Measurements from ENCODE around the gene TENM3.

The TENM3 gene

GRCh38 chr4:182415116-182415515 is 171.9 kb downstream of the TENM3 start:
- DNase-seq = no peak

DNA sequence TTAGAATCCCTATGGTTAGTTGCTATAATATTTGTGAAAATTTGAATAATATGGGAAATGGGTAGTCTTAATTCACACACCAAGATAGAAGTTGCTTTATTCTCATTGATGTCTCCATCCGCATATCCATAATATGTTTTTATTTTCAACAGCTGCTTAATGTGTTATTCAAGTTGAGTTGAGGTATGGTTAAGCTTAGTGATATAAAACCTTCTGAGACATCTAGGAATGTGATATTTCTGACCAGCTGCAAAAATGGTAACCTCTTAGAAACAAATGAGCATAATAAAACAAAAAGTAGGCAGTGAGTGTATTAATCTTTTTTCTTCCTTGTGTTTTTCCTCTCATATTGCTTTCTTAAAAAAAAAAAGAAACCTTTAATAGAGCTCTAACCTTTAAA is 172.9 kb downstream of the TENM3 start:
- no peak for DNase-seq

- no peak for DNase-seq
Observed at GRCh38 chr4:182418054-182418734, 175.0 kb downstream of the TENM3 start.

- no peak for DNase-seq
Observed at GRCh38 chr4:182420189-182420588, 177.0 kb downstream of the TENM3 start.

DNA sequence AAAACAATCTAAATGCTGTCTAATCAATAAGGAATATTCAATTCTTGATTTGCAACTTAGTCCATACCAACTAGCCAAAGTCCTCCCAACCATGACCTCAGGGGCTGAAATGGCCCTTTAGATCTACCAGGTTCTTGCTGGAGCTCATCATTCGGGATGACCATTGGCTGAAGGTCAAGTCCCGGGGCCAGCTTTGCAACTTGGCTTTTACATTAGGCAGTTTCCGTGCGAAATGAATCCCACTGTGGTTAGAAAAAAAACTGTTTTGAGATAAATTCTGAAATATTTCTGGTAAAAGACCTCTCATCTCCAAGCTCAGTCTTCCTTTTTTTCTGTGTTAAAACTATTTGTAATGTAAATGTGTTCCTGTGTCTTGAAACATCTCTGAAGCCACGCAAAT is 178.6 kb downstream of the TENM3 start:
- DNase-seq = no peak

DNA sequence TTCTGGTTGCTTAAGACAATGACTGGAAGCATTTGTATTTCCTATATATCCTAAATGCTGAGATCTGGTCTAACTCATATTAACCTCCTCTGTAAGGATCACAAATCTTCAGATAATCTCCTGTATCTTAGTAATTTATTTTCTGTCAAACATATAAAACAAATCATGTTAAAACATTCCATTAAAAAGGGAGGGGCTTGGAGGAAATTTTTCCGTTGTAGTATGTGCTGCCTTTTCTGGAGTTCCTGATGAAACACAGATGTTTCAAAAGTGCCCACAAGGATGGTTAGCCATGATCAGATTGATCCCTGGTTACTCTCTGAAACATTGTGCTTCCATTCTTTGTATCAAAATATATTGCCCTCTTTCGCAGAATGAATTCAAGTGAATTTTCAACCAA is 182.1 kb downstream of the TENM3 start:
- DNase-seq = no peak

DNA sequence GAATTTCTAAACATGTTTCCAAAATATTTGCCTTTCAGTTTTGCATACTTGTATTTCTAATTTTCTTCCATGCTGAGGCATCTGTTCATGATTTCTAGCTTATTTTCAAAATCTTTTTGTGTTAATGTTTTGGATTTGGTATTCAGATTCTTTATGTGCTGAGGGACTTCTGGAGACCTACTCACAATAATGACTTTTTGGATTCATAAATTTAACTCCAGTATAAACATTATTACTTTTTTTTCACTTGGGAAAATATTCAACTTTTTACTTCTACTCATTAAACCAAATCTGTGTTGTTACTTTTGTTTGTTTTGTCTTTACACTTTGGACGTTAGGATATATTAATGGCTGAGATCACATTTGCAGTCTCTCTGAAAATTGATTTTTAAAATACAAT is 183.7 kb downstream of the TENM3 start:
- no peak for DNase-seq

- DNase-seq = no peak
Observed at GRCh38 chr4:182427554-182427953, 184.4 kb downstream of the TENM3 start.

DNA sequence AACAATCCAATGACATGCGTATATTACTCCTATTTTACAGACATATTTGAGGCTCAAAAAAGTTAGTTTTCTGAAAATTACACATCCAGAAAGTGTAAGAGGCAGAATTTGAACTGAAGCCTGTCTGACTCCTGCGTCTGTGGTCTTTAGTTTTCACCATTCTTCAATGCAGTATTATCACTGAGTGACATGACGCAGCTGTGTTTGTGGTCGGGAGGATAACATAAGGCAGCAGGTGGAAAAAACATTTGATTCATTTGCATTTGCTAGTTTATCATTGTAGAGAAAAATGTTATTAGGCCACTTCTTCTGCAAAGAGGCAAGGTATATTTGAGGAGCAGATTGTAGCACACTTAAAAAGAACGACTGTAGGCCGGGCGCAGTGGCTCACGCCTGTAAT is 186.7 kb downstream of the TENM3 start:
- DNase-seq = no peak

DNA sequence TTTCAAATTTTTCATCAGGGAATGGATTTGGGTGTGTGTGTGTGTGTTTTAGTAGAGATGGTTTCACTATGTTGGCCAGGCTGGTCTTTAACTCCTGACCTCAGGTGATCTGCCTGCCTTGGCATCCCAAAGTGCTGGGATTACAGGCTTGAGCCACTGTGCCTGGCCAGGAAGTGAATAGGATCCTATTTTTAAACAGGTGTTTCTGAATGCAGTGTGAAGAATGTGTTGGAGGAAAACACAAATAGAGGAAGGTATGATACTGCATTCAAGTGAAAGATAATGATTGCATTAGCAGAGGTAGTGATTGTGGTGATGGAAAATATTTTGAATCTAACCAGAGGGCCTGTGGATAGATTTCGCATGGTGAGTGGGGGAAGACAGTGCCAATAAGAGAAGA is 189.6 kb downstream of the TENM3 start:
- no peak for DNase-seq

GRCh38 chr4:182434720-182435119 is 191.5 kb downstream of the TENM3 start:
- no peak for DNase-seq

GRCh38 chr4:182435401-182435800 is 192.2 kb downstream of the TENM3 start:
- no peak for DNase-seq

- DNase-seq = no peak
Observed at GRCh38 chr4:182443070-182443469, 199.9 kb downstream of the TENM3 start.

GRCh38 chr4:182447767-182448280 is 204.6 kb downstream of the TENM3 start:
- DNase-seq = no peak

DNA sequence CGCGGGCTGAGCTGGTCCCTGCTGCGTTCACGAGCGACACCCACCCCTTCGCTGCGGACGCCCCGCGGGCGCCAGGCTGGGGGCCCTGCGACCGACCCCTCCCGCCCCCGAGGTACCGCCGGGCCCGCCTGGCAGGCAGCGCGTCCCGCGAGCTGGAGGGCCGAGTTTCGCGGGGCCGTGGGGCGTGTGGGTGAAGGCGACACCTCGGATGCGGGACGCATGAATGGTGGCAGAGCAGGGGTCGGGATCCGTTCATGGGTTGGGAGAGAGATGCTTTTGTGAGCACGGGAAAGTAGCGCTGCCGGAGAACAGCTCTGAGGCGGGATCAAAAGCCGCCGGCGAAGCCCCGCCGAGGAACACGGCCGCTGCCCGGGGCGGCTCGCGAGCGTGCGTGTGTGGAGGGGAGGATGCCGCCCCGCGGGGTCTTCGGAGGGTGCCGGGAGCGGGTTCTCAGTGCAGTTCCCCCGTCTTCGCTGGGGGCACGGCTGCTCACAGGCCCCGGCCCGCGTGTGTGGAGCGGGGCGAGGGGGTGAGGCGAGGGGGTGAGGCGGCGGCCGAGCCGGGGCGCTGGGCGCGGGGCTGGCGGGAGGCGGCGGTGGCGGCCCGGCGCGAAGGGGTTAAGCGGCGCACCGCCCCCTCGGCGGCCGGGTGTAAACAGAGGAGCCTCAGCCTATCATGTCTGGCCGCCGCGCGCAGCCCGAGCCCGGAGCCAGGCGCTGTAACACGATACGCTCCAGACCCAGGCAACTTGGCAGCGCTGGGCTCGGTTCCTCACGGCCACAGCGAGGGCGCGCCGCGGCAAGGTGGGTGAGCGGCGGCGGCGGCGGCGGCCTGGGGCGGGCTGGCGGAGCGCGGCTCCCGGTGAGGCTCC is 205.3 kb downstream of the TENM3 start:
- DNase-seq = no peak

- no peak for DNase-seq
Observed at GRCh38 chr4:182449186-182449929, 206.2 kb downstream of the TENM3 start.

- no peak for DNase-seq
Observed at GRCh38 chr4:182449930-182450439, 206.8 kb downstream of the TENM3 start.

DNA sequence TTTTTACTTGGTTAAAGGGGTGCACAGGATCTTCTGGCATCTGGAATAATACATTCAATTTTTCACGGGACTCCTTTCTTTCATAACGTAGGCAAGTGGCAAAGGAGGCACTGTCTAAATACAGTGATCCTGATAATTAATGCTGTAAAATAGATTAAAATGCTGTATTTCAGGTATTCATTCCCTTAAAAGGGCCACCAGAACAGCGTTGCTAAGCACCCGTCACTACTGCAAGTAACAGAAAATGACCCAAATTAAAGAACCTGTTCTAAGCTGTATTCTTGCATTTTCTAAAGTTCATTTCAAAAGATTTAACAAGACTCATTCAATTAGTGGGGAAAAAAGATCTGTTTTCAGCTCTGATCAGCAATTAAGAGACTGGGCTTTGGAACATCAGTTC is 208.2 kb downstream of the TENM3 start:
- DNase-seq = no peak

DNA sequence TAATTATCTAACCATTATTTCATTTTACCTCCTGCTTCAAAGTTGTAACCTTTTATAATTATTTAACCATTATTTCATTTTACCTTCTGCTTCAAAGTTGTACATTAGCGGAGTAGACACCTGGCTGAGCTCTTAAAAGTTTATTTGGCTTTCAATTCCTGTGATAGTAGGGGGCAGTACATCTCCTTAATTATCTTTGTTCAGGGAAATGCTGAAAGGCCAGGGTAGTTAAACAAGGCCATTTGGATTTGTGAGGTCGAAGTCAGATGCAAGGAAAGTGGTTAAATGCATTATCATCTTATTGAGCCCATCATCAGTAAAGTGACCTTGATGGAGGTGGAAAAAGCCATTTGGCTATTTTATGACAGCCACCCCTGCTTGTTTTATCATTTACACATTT is 210.6 kb downstream of the TENM3 start:
- DNase-seq = no peak

GRCh38 chr4:182454440-182455013 is 211.3 kb downstream of the TENM3 start:
- DNase-seq = no peak

- no peak for DNase-seq
Observed at GRCh38 chr4:182465114-182465513, 221.9 kb downstream of the TENM3 start.

- no peak for DNase-seq
Observed at GRCh38 chr4:182465979-182466378, 222.8 kb downstream of the TENM3 start.

DNA sequence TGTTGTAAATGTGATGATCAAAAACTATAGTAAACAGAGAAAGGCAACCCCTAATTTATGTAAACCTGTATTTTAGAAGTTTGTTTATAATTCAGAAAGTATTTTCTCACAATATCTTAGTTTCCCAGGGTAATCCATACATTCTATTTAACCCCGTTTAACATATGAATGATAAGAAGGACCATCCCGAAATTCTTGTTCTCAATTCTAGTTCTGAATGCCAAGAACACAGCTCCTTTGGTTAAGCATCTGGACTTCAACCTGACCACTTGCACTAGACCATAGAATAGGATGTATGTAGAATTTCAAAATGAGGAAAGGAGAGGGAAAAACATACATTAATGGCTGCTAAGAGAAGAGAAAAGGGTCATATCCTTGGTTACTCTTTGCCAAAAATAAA is 227.0 kb downstream of the TENM3 start:
- no peak for DNase-seq

Measured in effector CD4-positive, alpha-beta T cell (primary cell).